K562 treated with DMSO at 1 percent for 24 hours (cell line): ENCODE results near the gene UGT1A3. TPM values are rescaled to one million over a fixed set of nuclear protein-coding genes. Genes with fewer than 3 reads are reported as not detected.

Experiments used
- total RNA-seq: library from RNA; unstranded; fragments of 300-600 nt; gene quantifications from 2 replicates; pipeline ENCODE4 v1.2.3, GENCODE V29; 2022; ENCODE audit warnings: low read depth; ENCODE audit not compliant: insufficient read depth

Gene UGT1A3
- total RNA-seq, result not detected in 2 replicates

GRCh38 chr2:233728723-233729301 is at the start of gene UGT1A3:
UGT1A3 (plus strand) TSS chr2:233729042; CDS start chr2:233729127, 85 bp downstream.

GRCh38 chr2:233681521-233682099 is 47.2 kb upstream of the UGT1A3 start, which contains the start of gene UGT1A7:
UGT1A7 (plus strand) TSS chr2:233681901; CDS start chr2:233681938, 37 bp downstream.

DNA sequence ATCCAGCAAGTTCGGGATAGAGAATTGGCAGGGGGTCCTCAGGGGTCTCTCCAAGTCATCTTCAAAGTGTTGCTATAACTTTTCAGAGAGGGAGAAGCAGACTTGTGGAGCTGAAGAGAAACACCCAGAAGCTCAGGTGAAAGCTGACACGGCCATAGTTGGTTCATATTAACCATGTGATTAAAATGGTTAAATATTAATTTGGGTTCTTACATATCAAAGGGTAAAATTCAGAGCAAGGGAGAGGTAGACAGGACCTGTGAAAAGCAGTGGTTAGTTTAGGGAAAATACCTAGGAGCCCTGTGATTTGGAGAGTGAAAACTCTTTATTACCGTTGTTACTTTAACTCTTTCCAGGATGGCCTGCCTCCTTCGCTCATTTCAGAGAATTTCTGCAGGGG is 36.2 kb upstream of the UGT1A3 start, which contains the start of gene UGT1A6:
Gene UGT1A6 (plus strand): TSS at position 243 of the 400 bp plus-strand sequence. CDS start 115 bp downstream, at position 358.

DNA sequence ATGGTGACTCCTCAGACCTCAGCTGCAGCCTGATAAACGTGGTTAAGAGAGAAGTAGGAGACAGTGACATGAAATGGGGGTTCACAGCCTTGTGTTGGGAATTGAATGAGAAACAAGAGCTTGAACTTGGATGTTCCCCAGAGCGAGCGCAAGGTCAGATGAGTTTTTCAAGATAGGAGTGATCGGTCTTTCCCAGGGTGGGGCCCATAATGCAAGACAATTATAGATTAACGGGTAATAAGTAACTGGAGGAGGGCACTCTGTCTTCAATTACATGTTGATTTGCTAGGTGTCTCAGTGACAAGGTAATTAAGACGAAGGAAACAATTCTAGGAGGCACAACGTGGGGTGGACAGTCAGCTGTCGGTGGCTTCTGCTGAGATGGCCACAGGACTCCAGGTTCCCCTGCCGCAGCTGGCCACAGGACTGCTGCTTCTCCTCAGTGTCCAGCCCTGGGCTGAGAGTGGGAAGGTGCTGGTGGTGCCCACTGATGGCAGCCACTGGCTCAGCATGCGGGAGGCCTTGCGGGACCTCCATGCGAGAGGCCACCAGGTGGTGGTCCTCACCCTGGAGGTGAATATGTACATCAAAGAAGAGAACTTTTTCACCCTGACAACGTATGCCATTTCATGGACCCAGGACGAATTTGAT is 16.1 kb upstream of the UGT1A3 start, which contains the start of gene UGT1A5:
Gene UGT1A5 (plus strand): TSS at position 297 of the 651 bp plus-strand sequence. CDS start 85 bp downstream, at position 382.

GRCh38 chr2:233718552-233718951 is 10.3 kb upstream of the UGT1A3 start, which contains the start of gene UGT1A4:
UGT1A4 (plus strand) TSS chr2:233718736; CDS start chr2:233718821, 85 bp downstream.

GRCh38 chr2:233760043-233760442 is 31.2 kb downstream of the UGT1A3 start, which contains the start of gene UGT1A1:
UGT1A1 (plus strand) TSS chr2:233760270; CDS start chr2:233760288, 18 bp downstream.

DNA sequence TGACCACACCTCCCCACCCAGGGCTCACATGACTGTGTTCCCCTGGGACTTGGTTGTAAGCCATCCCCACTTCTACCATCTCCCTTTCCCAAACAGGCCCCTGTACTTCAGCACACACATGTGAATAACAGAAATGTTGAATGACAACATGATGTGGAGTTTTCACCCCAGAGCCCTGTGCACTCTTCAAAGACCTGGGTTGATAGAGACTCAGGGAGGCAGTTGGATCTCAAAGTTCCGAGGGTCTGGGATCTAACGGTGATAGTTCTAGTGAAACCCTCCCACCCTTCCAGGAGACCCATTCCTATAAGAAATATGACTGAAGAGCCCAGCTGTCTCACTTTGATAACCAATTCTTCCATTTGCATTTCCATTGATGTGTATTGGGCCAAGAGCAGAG is 49.2 kb downstream of the UGT1A3 start, which contains the start of gene MROH2A:
Gene MROH2A (plus strand): TSS at position 301 of the 400 bp plus-strand sequence. CDS start 1,029 bp downstream, outside the sequence.

Other genes starting within 250 kb of the UGT1A3 start
- gene USP40, start 162.3 kb upstream of the UGT1A3 start, total RNA-seq, result 13.7 and 17.3 TPM in 2 replicates
- not detected in 2 replicates for gene UGT1A8, start 111.4 kb upstream of the UGT1A3 start, total RNA-seq
- not detected in 2 replicates for gene UGT1A10, start 92.6 kb upstream of the UGT1A3 start, total RNA-seq
- gene UGT1A9, start 57.1 kb upstream of the UGT1A3 start, total RNA-seq, result not detected in 2 replicates
- not detected in 2 replicates for gene UGT1A7, start 47.1 kb upstream of the UGT1A3 start, total RNA-seq
- not detected in 2 replicates for gene UGT1A6, start 36.2 kb upstream of the UGT1A3 start, total RNA-seq
- gene UGT1A5, start 16.1 kb upstream of the UGT1A3 start, total RNA-seq, result not detected in 2 replicates
- gene UGT1A4, start 10.3 kb upstream of the UGT1A3 start, total RNA-seq, result not detected in 2 replicates
- not detected in 2 replicates for gene UGT1A1, start 31.2 kb downstream of the UGT1A3 start, total RNA-seq
- not detected in 2 replicates for gene MROH2A, start 49.3 kb downstream of the UGT1A3 start, total RNA-seq
- gene HJURP, start 125.5 kb downstream of the UGT1A3 start, total RNA-seq, result 24.2 and 24.7 TPM in 2 replicates
- not detected in 2 replicates for gene TRPM8, start 188.3 kb downstream of the UGT1A3 start, total RNA-seq